ENCODE measurements around the gene N4BP2L2. TPM values are rescaled to one million over a fixed set of nuclear protein-coding genes. Genes with fewer than 3 reads are reported as not detected.

Gene N4BP2L2
- total and polyA plus RNA-seq, 7 experiments from 2014 or later: 129 to 358 (median 216) TPM

DNA sequence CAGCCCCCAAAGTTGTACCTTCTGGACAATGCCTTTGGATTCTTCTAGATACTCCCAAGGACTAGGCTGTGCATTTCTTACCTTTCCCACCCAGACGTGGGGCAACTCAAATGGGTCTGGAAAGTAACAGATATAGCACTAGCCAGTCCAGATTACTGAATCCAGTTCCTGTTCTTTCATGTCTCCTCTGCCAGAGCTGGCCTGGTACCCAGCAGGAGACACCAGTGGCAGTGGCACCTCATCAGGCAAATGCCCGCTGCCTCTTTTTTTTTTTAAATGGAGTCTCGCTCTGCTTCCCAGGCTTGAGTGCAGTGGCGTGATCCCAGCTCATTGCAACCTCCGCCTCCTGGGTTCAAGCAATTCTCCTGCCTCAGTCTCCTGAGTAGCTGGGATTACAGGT lies 43.2 kb downstream of the N4BP2L2 start:
- no peak for ATAC-seq
- no peak overlapping the region for H3K4me3 ChIP-seq (ENCODE audit: low read length)
- no peaks in the 10 kb centered on the region for H3K9me3 Mint-ChIP-seq
- intact Hi-C loops (cut with micrococcal nuclease): no loop called here
- peaks cover 6 to 35% (median 16%) of the 10 kb centered on the region in 7 donors for H3K4me1 Mint-ChIP-seq
- H3K27me3 Mint-ChIP-seq: no peaks in the 10 kb centered on the region
- H3K27me3 ChIP-seq (ENCODE audit: control insufficient read depth in 2 of 2, insufficient read depth in 2 of 2, low read length in 2 of 2): no peaks in the 10 kb centered on the region
- H3K27ac Mint-ChIP-seq: no peak overlapping the region
- ChIA-PET POLR2A (no interaction called here), CTCF (interaction anchor here (0.8 kb wide), 1 partner anchor 140 kb away, joined by 3 read pairs; no protein-coding TSS in a partner anchor)
- H3K4me3 Mint-ChIP-seq: no peak overlapping the region
- no peaks in the 10 kb centered on the region for H3K9me3 ChIP-seq (ENCODE audit: control insufficient read depth in 2 of 3, low read length in 3 of 3)
- no peaks in the 10 kb centered on the region for H3K36me3 ChIP-seq (ENCODE audit: control insufficient read depth in 2 of 3, insufficient read depth in 3 of 3, low read length in 3 of 3)
- peaks cover 0 to 6% (median 0%) of the 10 kb centered on the region in 5 donors for H3K36me3 Mint-ChIP-seq
- H3K4me1 ChIP-seq (ENCODE audit: control insufficient read depth in 2 of 2, insufficient read depth in 2 of 2, low read length in 2 of 2): no peaks in the 10 kb centered on the region
- no peak for DNase-seq
- H3K27ac ChIP-seq (ENCODE audit: low read depth, low read length): no peak overlapping the region

DNA sequence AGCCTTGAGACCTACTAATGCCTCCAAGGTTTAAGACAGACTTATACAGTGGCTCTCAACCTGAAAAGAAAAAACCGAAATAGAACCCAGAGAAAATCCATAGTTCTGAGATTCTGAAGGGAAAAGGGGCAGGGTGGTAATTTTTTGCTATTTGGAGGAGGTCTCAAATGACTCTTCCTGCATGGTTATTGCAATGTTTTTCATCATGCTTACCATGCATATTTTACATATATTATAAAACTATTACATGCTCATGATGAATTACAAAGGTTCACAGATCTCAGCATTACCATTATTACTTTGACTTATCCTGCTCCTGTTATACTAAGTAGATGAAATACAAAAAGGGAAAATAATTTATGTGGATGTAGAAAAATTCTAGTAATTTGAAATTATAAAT lies 47.6 kb downstream of the N4BP2L2 start:
- no peaks in the 10 kb centered on the region for H3K9me3 Mint-ChIP-seq
- H3K27ac Mint-ChIP-seq: no peak overlapping the region
- peaks cover 0 to 10% (median 7%) of the 10 kb centered on the region in 7 donors for H3K4me1 Mint-ChIP-seq
- intact Hi-C loops (cut with micrococcal nuclease): loop anchor here in 1 of 2 donors (5.0 kb wide), 1 partner anchor 384 kb away; no protein-coding TSS in a partner anchor
- no peak for ATAC-seq
- H3K27me3 ChIP-seq (ENCODE audit: control insufficient read depth in 2 of 2, insufficient read depth in 2 of 2, low read length in 2 of 2): no peaks in the 10 kb centered on the region
- peaks cover 0 to under 1% (median 0%) of the 10 kb centered on the region in 5 donors for H3K36me3 Mint-ChIP-seq
- no peak overlapping the region for H3K27ac ChIP-seq (ENCODE audit: low read depth, low read length)
- DNase-seq: no peak
- H3K4me3 ChIP-seq (ENCODE audit: low read length): no peak overlapping the region
- no peaks in the 10 kb centered on the region for H3K27me3 Mint-ChIP-seq
- ChIA-PET CTCF (no interaction called here), POLR2A (no interaction called here)
- no peaks in the 10 kb centered on the region for H3K36me3 ChIP-seq (ENCODE audit: control insufficient read depth in 2 of 3, insufficient read depth in 3 of 3, low read length in 3 of 3)
- H3K4me1 ChIP-seq (ENCODE audit: control insufficient read depth in 2 of 2, insufficient read depth in 2 of 2, low read length in 2 of 2): no peaks in the 10 kb centered on the region
- H3K9me3 ChIP-seq (ENCODE audit: control insufficient read depth in 2 of 3, low read length in 3 of 3): no peaks in the 10 kb centered on the region
- no peak overlapping the region for H3K4me3 Mint-ChIP-seq

DNA sequence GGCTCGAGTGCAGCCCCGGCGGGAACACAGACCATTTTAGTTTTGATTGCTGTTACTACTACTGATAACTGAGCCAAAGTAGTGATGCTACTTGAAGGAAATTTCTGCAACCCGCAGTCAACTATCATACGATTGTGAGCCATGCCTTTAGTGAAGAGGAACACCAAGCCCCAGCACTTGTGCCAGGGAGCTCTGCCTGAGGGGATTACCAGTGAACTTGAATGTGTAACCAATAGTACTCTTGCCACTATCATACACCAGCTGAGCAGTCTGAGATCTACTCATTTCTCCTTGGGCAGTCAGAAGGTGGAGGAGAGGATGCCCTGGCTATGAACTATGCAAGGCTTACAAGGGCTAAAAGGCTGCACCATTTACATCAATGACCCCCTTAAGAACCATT lies 61.7 kb downstream of the N4BP2L2 start:
- peaks cover 0 to 2% (median 0%) of the 10 kb centered on the region in 11 donors for H3K9me3 Mint-ChIP-seq
- Histone ChIP-seq H3K27ac (ENCODE audit: low read depth, low read length) (no peak overlapping the region), H3K27me3 (ENCODE audit: control insufficient read depth in 2 of 2, insufficient read depth in 2 of 2, low read length in 2 of 2) (no peaks in the 10 kb centered on the region), H3K4me1 (ENCODE audit: control insufficient read depth in 2 of 2, insufficient read depth in 2 of 2, low read length in 2 of 2) (no peaks in the 10 kb centered on the region), H3K36me3 (ENCODE audit: control insufficient read depth in 2 of 3, insufficient read depth in 3 of 3, low read length in 3 of 3) (no peaks in the 10 kb centered on the region), H3K9me3 (ENCODE audit: control insufficient read depth in 2 of 3, low read length in 3 of 3) (no peaks in the 10 kb centered on the region), H3K4me3 (ENCODE audit: low read length) (no peak overlapping the region)
- H3K27ac Mint-ChIP-seq: no peak overlapping the region
- H3K4me1 Mint-ChIP-seq: peaks cover 0 to 8% (median 0%) of the 10 kb centered on the region in 7 donors
- no peak for DNase-seq
- intact Hi-C loops (cut with micrococcal nuclease): no loop called here
- ChIA-PET POLR2A (no interaction called here), CTCF (no interaction called here)
- H3K36me3 Mint-ChIP-seq: peaks cover 4 to 32% (median 20%) of the 10 kb centered on the region in 5 donors
- no peak for ATAC-seq
- H3K27me3 Mint-ChIP-seq: peaks cover 0 to 4% (median 0%) of the 10 kb centered on the region in 5 donors
- no peak overlapping the region for H3K4me3 Mint-ChIP-seq

DNA sequence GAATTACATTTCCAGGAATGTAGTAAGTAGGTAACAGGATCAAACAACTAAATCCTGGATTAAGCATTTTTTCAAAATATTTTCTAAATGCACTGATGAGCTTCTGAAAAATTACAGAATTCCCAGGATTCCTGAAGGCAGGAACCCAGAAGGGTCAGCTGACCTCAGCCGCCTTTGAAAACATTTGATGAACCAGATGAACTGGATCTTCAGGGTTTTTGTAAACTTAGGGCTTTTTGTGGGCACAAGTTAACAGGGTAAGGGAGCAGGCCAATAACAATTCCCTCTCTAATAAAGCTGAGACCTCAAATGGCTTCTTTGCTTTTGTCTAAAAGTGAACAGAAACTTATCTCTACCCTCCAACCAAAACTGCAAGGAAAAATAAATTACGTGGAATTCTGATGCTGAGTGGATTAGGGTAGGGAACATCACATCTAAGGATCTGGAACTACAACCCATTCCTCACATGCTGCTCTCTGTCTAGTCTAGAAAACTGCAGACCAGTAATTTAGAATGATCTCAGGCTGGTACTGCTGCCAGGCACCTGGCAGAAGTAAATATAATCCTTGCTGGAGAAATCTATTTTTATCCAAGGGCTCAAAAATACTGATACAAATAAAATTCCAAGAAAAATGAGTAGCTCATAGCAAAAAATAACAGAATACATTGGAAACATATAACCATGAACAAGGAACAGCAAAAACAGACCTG lies 62.4 kb downstream of the N4BP2L2 start:
- Histone ChIP-seq H3K27me3 (ENCODE audit: control insufficient read depth in 2 of 2, insufficient read depth in 2 of 2, low read length in 2 of 2) (no peaks in the 10 kb centered on the region), H3K36me3 (ENCODE audit: control insufficient read depth in 2 of 3, insufficient read depth in 3 of 3, low read length in 3 of 3) (no peaks in the 10 kb centered on the region), H3K9me3 (ENCODE audit: control insufficient read depth in 2 of 3, low read length in 3 of 3) (no peaks in the 10 kb centered on the region), H3K27ac (ENCODE audit: low read depth, low read length) (no peak overlapping the region), H3K4me1 (ENCODE audit: control insufficient read depth in 2 of 2, insufficient read depth in 2 of 2, low read length in 2 of 2) (no peaks in the 10 kb centered on the region), H3K4me3 (ENCODE audit: low read length) (no peak overlapping the region)
- peaks cover 4 to 32% (median 20%) of the 10 kb centered on the region in 5 donors for H3K36me3 Mint-ChIP-seq
- ATAC-seq (no peak), DNase-seq (no peak)
- CTCF ChIA-PET: no interaction called here
- no peak overlapping the region for H3K27ac Mint-ChIP-seq
- peaks cover 0 to 2% (median 0%) of the 10 kb centered on the region in 11 donors for H3K9me3 Mint-ChIP-seq
- intact Hi-C loops (cut with micrococcal nuclease): no loop called here
- H3K27me3 Mint-ChIP-seq: peaks cover 0 to 4% (median 0%) of the 10 kb centered on the region in 5 donors
- no peak overlapping the region for H3K4me3 Mint-ChIP-seq
- POLR2A ChIA-PET: interaction anchor here (0.6 kb wide), 1 partner anchor 189 kb away, joined by 3 read pairs; no protein-coding TSS in a partner anchor
- peaks cover 0 to 16% (median 0%) of the 10 kb centered on the region in 7 donors for H3K4me1 Mint-ChIP-seq

DNA sequence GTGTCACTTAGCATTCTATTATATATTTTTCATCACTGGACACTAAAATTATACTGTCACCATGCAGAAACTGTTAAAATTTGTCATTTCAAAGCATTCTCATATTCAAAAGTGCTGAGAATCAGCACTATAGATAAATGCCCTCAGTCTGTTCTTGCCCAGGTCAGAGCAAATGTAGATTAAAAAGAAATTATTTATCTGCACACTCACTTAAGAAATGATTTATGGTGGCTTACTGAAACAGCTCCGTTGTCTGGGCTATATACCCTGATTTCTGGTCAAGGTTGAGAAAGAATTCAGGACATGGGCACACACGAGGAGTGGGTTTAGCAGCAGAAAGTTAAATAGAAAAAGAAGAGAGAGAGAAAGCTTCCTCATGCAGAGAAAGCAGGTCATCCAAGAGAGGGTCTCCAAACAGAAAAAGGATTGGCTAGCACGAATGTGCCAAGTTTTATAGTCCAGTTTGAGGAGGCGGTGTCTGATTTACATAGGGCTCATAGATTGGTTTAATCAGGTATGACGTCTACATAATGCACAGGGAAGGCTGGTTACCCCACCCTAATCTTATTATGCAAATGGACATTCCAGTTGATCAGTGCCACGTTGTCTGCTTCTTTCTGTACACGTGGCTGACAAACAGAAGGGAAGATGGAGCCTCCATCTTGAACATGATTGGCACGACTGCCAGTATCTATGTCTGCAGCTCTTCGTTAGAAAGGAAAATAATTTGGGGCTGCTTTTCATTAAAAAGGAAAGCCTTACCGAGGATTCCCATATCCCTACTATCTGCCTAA lies 63.4 kb downstream of the N4BP2L2 start:
- no peak overlapping the region for H3K27ac ChIP-seq (ENCODE audit: low read depth, low read length)
- H3K36me3 ChIP-seq (ENCODE audit: control insufficient read depth in 2 of 3, insufficient read depth in 3 of 3, low read length in 3 of 3): no peaks in the 10 kb centered on the region
- DNase-seq (no peak), ATAC-seq (no peak)
- no peak overlapping the region for H3K27ac Mint-ChIP-seq
- peaks cover 0 to 4% (median 0%) of the 10 kb centered on the region in 5 donors for H3K27me3 Mint-ChIP-seq
- intact Hi-C loops (cut with micrococcal nuclease): no loop called here
- no peak overlapping the region for H3K4me3 ChIP-seq (ENCODE audit: low read length)
- H3K9me3 ChIP-seq (ENCODE audit: control insufficient read depth in 2 of 3, low read length in 3 of 3): no peaks in the 10 kb centered on the region
- H3K27me3 ChIP-seq (ENCODE audit: control insufficient read depth in 2 of 2, insufficient read depth in 2 of 2, low read length in 2 of 2): no peaks in the 10 kb centered on the region
- ChIA-PET CTCF (no interaction called here), POLR2A (no interaction called here)
- H3K36me3 Mint-ChIP-seq: peaks cover 4 to 32% (median 20%) of the 10 kb centered on the region in 5 donors
- H3K4me1 ChIP-seq (ENCODE audit: control insufficient read depth in 2 of 2, insufficient read depth in 2 of 2, low read length in 2 of 2): no peaks in the 10 kb centered on the region
- peaks cover 0 to 2% (median 0%) of the 10 kb centered on the region in 11 donors for H3K9me3 Mint-ChIP-seq
- no peak overlapping the region for H3K4me3 Mint-ChIP-seq
- peaks cover 0 to 17% (median 0%) of the 10 kb centered on the region in 7 donors for H3K4me1 Mint-ChIP-seq

DNA sequence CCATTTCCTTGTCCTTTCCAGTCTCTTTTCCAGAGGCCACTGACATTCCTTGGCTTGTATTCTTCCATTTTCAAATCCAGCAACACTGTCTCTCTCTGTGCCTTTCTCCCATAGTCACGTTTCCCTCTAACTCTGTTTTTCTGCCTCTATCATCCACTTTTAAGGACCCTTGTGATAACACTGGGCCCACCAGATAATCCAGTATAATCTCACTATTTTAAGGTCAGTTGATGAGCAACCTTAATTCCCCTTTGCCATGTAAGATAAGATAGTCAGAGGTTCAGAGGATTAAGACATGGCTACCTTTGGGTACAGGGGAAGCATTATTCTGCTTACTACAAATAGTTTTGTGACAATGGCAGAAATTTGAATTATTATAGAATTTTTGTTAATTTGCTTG lies 64.9 kb downstream of the N4BP2L2 start:
- no peaks in the 10 kb centered on the region for H3K4me1 ChIP-seq (ENCODE audit: control insufficient read depth in 2 of 2, insufficient read depth in 2 of 2, low read length in 2 of 2)
- H3K9me3 Mint-ChIP-seq: peaks cover 0 to 2% (median 0%) of the 10 kb centered on the region in 11 donors
- no peak overlapping the region for H3K4me3 Mint-ChIP-seq
- no peak for ATAC-seq
- H3K27ac ChIP-seq (ENCODE audit: low read depth, low read length): no peak overlapping the region
- peaks cover 4 to 33% (median 19%) of the 10 kb centered on the region in 5 donors for H3K36me3 Mint-ChIP-seq
- H3K9me3 ChIP-seq (ENCODE audit: control insufficient read depth in 2 of 3, low read length in 3 of 3): no peaks in the 10 kb centered on the region
- intact Hi-C loops (cut with micrococcal nuclease): no loop called here
- H3K4me1 Mint-ChIP-seq: peaks cover 0 to 17% (median 0%) of the 10 kb centered on the region in 7 donors
- POLR2A ChIA-PET: no interaction called here
- H3K4me3 ChIP-seq (ENCODE audit: low read length): no peak overlapping the region
- H3K27ac Mint-ChIP-seq: no peak overlapping the region
- CTCF ChIA-PET: no interaction called here
- no peak for DNase-seq
- no peaks in the 10 kb centered on the region for H3K27me3 Mint-ChIP-seq
- H3K36me3 ChIP-seq (ENCODE audit: control insufficient read depth in 2 of 3, insufficient read depth in 3 of 3, low read length in 3 of 3): no peaks in the 10 kb centered on the region
- H3K27me3 ChIP-seq (ENCODE audit: control insufficient read depth in 2 of 2, insufficient read depth in 2 of 2, low read length in 2 of 2): no peaks in the 10 kb centered on the region
